GM12891 (cell line): ENCODE results near the gene EWSR1.

Experiments
- DNase-seq: peaks from one replicate; pipeline ENCODE4 v3.0.0; 2011; ENCODE audit warnings: low spot score; ENCODE audit not compliant: insufficient read length
- FAIRE-seq: peaks from 2 replicates; lab custom pipeline; 2011; peaks lifted over from hg19 to GRCh38; lab: Jason Lieb, UNC
- PAX5 ChIP-seq: IDR thresholded peaks from 2 replicates; pipeline ENCODE4 v1.6.1; 2011; ENCODE audit warnings: low read length, moderate library complexity, mild to moderate bottlenecking; ENCODE audit not compliant: insufficient read depth, severe bottlenecking
- POLR2A ChIP-seq: IDR thresholded peaks from 2 replicates; pipeline ENCODE4 v1.6.1; 2011; ENCODE audit warnings: low read depth, low read length, control low read depth
- POLR2AphosphoS5 ChIP-seq: IDR thresholded peaks from 2 replicates; pipeline ENCODE4 v1.6.1; 2011; ENCODE audit warnings: low read depth, low read length, control low read depth
- POU2F2 ChIP-seq: IDR thresholded peaks from 2 replicates; pipeline ENCODE4 v1.6.1; 2011; ENCODE audit warnings: low read depth, mild to moderate bottlenecking, control low read depth, low read length, moderate library complexity
- SPI1 ChIP-seq: IDR thresholded peaks from 2 replicates; pipeline ENCODE4 v1.6.1; 2011; ENCODE audit warnings: low read depth, low read length, control low read depth
- TAF1 ChIP-seq: IDR thresholded peaks from 2 replicates; pipeline ENCODE4 v1.6.1; 2011; ENCODE audit warnings: low read depth, low read length, control low read depth

The EWSR1 gene

DNA sequence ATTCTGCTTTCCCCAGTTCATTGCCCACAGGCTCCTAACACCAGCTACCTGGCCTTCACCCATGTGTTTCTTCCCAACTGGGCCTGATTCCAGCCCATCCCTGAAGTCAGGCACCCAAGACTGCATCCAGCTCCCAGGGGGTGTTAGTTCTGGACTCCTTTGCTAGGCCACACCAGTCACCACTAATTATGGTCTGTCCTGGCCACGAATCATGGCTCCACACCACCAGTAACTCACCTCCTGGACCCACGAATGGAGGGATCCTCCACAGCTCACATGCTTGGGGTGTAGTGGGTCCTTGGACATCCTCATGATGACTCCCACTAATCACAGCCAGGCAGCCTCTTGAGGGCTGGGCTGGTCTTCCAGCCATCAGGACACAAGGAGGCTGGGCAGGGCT lies 51.0 kb downstream of the EWSR1 start:
- DNase-seq (no peak), FAIRE-seq (no peak)
- TF ChIP-seq POLR2A (no peak), SPI1 (no peak), POU2F2 (no peak), PAX5 (no peak), TAF1 (no peak), POLR2AphosphoS5 (no peak)

DNA sequence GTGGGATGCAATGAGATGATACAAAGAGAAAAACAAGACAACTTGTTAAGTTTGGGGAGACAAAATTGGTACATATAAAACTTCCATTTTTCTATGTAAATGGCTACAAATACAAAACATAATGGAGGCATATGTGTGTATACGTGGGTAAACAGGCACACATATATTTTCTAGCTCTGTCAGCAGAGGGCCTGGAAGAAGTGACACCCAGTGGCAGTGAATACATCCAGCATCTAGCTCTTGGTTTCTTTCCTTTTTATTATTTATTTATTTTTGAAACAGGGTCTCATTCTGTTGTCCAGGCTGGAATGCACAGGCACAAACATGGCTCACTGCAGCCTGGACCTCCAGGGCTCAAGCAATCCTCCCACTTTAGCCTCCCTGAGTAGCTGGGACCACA lies 52.5 kb downstream of the EWSR1 start:
- DNase-seq, result no peak
- FAIRE-seq, result no peak
- TF ChIP-seq POLR2AphosphoS5 (no peak), TAF1 (no peak), POLR2A (no peak), SPI1 (no peak), POU2F2 (no peak), PAX5 (no peak)

- no peak for FAIRE-seq
- DNase-seq, result no peak
- TF ChIP-seq POLR2AphosphoS5 (no peak), PAX5 (no peak), SPI1 (no peak), POU2F2 (no peak), TAF1 (no peak), POLR2A (no peak)
Measured at GRCh38 chr22:29323641-29324040, 55.6 kb downstream of the EWSR1 start.

DNA sequence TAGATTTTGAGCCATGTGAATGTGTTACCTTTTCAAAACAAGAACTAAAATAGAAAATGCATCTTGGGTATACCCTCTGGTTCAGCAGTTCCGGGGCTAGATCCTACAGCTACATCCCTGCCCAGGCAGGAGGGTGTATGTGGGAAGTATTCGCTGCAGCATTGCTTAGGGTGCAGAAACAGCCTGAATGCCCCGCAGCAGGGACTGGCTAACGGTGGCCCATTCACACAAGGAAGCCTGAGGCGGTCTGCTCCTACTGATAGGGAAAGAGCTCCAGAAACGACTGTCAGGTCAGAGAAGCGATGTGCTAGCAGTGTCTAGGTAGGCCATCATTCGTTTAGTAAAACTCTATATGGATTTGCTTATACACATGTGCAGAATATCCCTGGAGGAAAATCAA lies 57.3 kb downstream of the EWSR1 start:
- no peak for DNase-seq
- FAIRE-seq, result no peak
- TF ChIP-seq TAF1, result no peak
- no peak for TF ChIP-seq SPI1
- no peak for TF ChIP-seq POLR2AphosphoS5
- TF ChIP-seq POLR2A, result no peak
- TF ChIP-seq POU2F2, result no peak
- TF ChIP-seq PAX5, result no peak

DNA sequence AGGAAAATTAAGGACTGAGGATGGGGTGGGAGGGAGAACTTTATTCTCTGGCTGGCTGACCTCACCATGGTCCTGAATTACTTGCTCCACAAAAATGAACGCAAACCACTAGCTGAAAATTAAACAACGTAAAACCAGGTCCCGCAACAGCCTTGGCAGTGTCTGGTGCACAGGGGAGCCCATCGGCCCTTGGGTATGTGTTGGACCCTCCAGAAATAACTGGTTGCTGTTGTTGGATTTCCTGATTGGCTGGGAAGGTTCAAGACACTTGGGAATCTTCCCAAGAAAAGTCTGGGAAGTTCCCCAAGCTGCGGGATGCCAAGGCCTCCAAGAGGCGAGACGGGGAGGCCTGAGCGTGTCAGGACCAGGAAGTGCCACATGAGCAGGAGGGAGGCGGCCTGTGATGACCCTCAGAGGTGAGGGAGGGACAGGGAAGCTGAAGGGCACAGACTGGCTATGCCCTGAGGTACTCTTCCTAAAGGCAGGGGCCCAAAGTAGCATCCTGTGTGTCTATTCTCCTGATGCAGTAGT lies 57.8 kb downstream of the EWSR1 start:
- TF ChIP-seq POLR2A (no peak), SPI1 (no peak), POLR2AphosphoS5 (no peak), PAX5 (no peak)
- FAIRE-seq (no peak), DNase-seq (no peak)

DNA sequence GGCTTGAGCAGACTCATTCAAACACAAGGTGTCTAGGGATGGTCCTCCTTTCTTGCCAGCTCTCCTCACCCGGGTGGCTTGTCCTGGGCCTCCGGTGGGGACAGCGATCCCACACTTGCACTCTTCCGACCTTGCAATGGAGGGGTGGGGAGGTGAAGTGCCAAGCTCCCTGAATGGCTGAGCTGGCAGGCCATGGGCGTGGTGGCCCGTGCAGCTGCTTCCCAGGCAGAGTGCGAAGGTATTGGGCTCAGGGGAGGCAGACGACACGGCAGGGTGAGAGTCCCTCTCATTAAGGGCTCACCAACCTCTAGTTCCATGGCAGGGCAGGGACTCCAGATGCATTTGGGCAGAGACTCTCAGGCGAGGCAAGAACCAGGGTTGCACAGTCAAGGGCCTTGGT lies 58.4 kb downstream of the EWSR1 start:
- FAIRE-seq (no peak), DNase-seq (no peak)
- TF ChIP-seq POLR2A (no peak), TAF1 (no peak), PAX5 (no peak), POLR2AphosphoS5 (no peak), SPI1 (no peak), POU2F2 (no peak)

DNA sequence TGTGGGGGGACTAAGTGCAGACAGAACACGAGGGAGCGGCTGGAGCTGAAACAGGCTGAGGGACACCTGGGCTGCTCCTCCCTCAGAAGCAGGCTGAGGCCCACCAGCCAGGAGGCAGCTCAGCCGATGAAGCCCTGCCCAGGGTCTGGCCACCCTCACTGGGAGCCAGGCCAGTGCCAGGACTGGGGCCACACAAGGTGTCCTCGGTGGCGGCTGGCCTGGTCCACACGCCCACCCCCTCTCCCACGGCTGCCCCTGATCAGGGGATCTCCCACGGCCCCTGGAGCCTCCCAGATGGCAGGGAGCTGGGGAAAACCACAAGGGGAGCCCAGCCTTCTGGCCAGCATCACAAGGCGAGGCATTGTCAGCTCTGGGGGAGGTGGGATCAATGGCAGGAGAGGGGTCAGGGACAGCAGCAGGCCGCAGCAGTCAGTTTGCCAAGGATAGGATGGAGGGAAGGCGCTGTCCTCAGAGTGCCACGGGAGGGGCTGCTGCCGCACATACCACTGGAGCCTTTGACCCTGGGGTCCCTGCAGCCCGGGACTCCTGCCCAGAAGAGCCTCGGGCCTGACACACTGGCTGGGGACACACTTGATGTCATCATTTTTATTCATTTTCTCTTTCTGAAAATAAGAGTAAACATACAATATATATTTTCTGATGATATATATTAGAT lies 59.2 kb downstream of the EWSR1 start:
- no peak for DNase-seq
- TF ChIP-seq POU2F2 (no peak), TAF1 (no peak)

GRCh38 chr22:29328055-29328454 lies 60.0 kb downstream of the EWSR1 start:
- DNase-seq (no peak), FAIRE-seq (no peak)
- TF ChIP-seq SPI1 (no peak), POLR2A (no peak)

More for the DNA sequence above, 59.2 kb downstream of the EWSR1 start:
- no peak for FAIRE-seq

GRCh38 chr22:29328566-29329500 lies 60.8 kb downstream of the EWSR1 start:
- TF ChIP-seq POLR2AphosphoS5 (no peak), POU2F2 (no peak), TAF1 (no peak)
- no peak for DNase-seq
- FAIRE-seq, result no peak

DNA sequence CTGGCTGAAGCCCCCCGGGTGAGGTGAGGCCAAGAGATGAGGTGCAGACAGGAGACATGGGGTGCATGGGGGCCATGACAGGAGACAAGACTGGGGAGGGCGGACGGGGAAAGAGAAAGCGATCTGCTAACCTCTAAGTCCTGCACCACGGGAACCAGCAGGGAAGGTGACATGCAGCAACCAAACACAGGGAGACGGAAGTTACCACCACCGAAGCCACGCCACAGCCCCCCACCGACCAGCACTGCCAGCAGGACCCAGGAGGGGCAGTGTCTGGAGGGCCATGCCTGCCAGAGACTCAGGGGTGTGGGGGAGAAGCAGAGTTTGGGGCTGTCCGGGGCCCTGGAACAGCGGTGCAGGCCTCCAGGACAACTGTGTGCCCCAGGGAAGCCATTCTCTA lies 61.5 kb downstream of the EWSR1 start:
- TF ChIP-seq SPI1 (no peak), TAF1 (no peak), POU2F2 (no peak), POLR2A (no peak), POLR2AphosphoS5 (no peak), PAX5 (no peak)
- no peak for DNase-seq
- no peak for FAIRE-seq

DNA sequence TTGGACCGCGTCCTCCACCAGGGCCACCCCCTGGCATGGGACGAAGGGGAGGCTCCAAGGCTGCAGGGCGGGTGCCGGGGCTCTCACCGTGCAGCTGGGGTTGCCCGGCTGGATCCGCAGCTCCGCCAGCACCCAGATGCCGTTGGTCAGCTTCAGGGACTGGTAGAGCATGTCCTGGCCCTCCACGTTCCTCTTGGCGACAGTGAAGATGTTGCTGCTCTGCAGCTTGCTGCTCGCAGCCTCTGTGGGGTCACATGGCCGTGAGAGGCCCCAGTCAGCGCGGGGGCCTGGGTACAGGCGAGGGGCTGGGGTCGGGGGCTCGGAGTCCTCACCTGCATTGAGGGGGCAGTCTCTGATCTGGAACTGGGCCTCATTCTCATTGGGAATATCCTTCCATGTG lies 62.2 kb downstream of the EWSR1 start:
- DNase-seq (no peak), FAIRE-seq (no peak)

More for the DNA sequence above, 62.2 kb downstream of the EWSR1 start:
- TF ChIP-seq SPI1, result no peak
- TF ChIP-seq POLR2AphosphoS5, result no peak
- no peak for TF ChIP-seq TAF1
- TF ChIP-seq POU2F2, result no peak
